B cell (primary cell): Measurements from ENCODE around the gene NT5DC3. TPM values are rescaled to one million over a fixed set of nuclear protein-coding genes. Genes with fewer than 3 reads are reported as not detected.

ENCODE experiments used
- ATAC-seq: fragments of 200-7000 bp; cut with Tn5 transposase; one replicate; pipeline ENCODE4 v1.10.0; 2021; ENCODE audit warnings: low read depth, mild to moderate bottlenecking, moderate number of reproducible peaks, moderate library complexity
- CTCF ChIA-PET: fragments of 350-600 bp; sonication (Branson Sonifier 250); formaldehyde crosslinking; loops from one replicate; lab custom pipeline; 2021; ENCODE audit warnings: antibody characterized with exemption, inconsistent platforms; lab: Charles Lee
- POLR2A ChIA-PET: fragments of 350-600 bp; sonication (Branson Sonifier 250); formaldehyde crosslinking; loops from one replicate; lab custom pipeline; 2021; ENCODE audit warnings: antibody characterized with exemption; lab: Charles Lee
- DNase-seq: peaks from one replicate; pipeline ENCODE4 v3.0.0; 2013
- H2AFZ ChIP-seq: 2 replicates; pipeline ENCODE4 v1.6.1; 2012; ENCODE audit warnings: mild to moderate bottlenecking, low read depth, low read length; ENCODE audit not compliant: insufficient read depth, poor library complexity, severe bottlenecking
- H3K27ac ChIP-seq, 2 donors: 1 replicate in 1 of 2; 2 replicates in 1 of 2; pipeline ENCODE4 v1.5.1; 2012 to 2013; ENCODE audit warnings: low read length in 2 of 2, mild to moderate bottlenecking in 2 of 2, moderate library complexity in 1 of 2
- H3K27me3 ChIP-seq, 4 experiments: fragments of 200-600 bp in 1 of 4; sonication (generic) in 1 of 4; replicated peaks in 1 of 4; 1 replicate in 2 of 4; 2 replicates in 2 of 4; pipeline versions ENCODE4 v1.6.1 to v1.7.0; 2013 to 2016; ENCODE audit warnings: low read length in 3 of 4, mild to moderate bottlenecking in 2 of 4, mixed read lengths in 1 of 4, moderate library complexity in 1 of 4; ENCODE audit not compliant: insufficient read depth in 4 of 4, control insufficient read depth in 3 of 4; ENCODE audit errors: control extremely low read depth in 1 of 4
- H3K36me3 ChIP-seq, 2 experiments: replicated peaks in 1 of 2; 1 replicate in 1 of 2; 2 replicates in 1 of 2; pipeline versions ENCODE4 v1.6.1 to v1.7.1; 2013; ENCODE audit warnings: low read length in 1 of 2; ENCODE audit not compliant: insufficient read depth in 2 of 2, control insufficient read depth in 1 of 2; ENCODE audit errors: control extremely low read depth in 1 of 2, extremely low read depth in 1 of 2
- H3K4me1 ChIP-seq, 2 donors: fragments of 200-600 bp in 1 of 2; sonication (generic) in 1 of 2; 1 replicate in 1 of 2; 2 replicates in 1 of 2; pipeline versions ENCODE4 v1.5.1 to v1.6.1; 2013 to 2017; ENCODE audit warnings: low read length in 2 of 2; ENCODE audit not compliant: control insufficient read depth in 2 of 2, insufficient read depth in 2 of 2
- H3K4me2 ChIP-seq: replicated peaks from 2 replicates; pipeline ENCODE3; 2012; ENCODE audit warnings: mild to moderate bottlenecking, low read depth, low read length; ENCODE audit not compliant: poor library complexity, severe bottlenecking
- H3K4me3 ChIP-seq, 5 experiments: fragments of 200-600 bp in 1 of 5; sonication (generic) in 1 of 5; 1 replicate in 3 of 5; 2 replicates in 2 of 5; pipeline versions ENCODE4 v1.5.1 to v1.7.0; 2011 to 2016; ENCODE audit warnings: low read length in 4 of 5, mild to moderate bottlenecking in 4 of 5, low read depth in 2 of 5, control low read depth in 1 of 5, moderate library complexity in 1 of 5; ENCODE audit not compliant: insufficient read depth in 1 of 5; ENCODE audit errors: control extremely low read depth in 1 of 5, extremely low read depth in 1 of 5
- H3K79me2 ChIP-seq: fragments of 200-600 bp; sonication (generic); one replicate; pipeline ENCODE4 v1.6.0; 2016; ENCODE audit warnings: low read length; ENCODE audit not compliant: control insufficient read depth, insufficient read depth
- H3K9ac ChIP-seq: fragments of 200-600 bp; sonication (generic); 2 replicates; pipeline ENCODE4 v1.6.1; 2017; ENCODE audit warnings: mild to moderate bottlenecking, low read length, moderate library complexity
- H3K9me3 ChIP-seq, 3 donors: one replicate each; pipeline versions ENCODE4 v1.6.1 to v1.7.1; 2013; ENCODE audit warnings: low read length in 2 of 3; ENCODE audit not compliant: control insufficient read depth in 2 of 3, insufficient read depth in 1 of 3; ENCODE audit errors: control extremely low read depth in 1 of 3
- H4K20me1 ChIP-seq: 2 replicates; pipeline ENCODE4 v1.6.0; 2012; ENCODE audit warnings: mild to moderate bottlenecking, low read length; ENCODE audit not compliant: insufficient read depth, control insufficient read depth, poor library complexity, severe bottlenecking
- H3K27ac Mint-ChIP-seq: one replicate; pipeline ENCODE4 v1.8.0; 2021; ENCODE audit warnings: mixed read lengths
- H3K27me3 Mint-ChIP-seq: one replicate; pipeline ENCODE4 v1.8.0; 2021; ENCODE audit warnings: mixed read lengths
- H3K4me1 Mint-ChIP-seq: one replicate; pipeline ENCODE4 v1.8.0; 2021; ENCODE audit warnings: mixed read lengths
- H3K4me3 Mint-ChIP-seq: one replicate; pipeline ENCODE4 v1.8.0; 2021; ENCODE audit warnings: mixed read lengths
- H3K9me3 Mint-ChIP-seq: one replicate; pipeline ENCODE4 v1.8.0; 2022; ENCODE audit warnings: mixed read lengths; ENCODE audit not compliant: insufficient read depth
- EZH2 ChIP-seq: IDR thresholded peaks from 2 replicates; pipeline ENCODE4 v1.6.1; 2012; ENCODE audit warnings: borderline replicate concordance, low read depth, mild to moderate bottlenecking, moderate library complexity, low read length; ENCODE audit not compliant: insufficient read depth, poor library complexity, severe bottlenecking
- WGBS: methylation state at CpG from one replicate; pipeline ENCODE4 v1.1.5; 2013; ENCODE audit warnings: missing lambda C conversion rate; ENCODE audit not compliant: insufficient coverage; 5-methylcytosine and 5-hydroxymethylcytosine counted together
- intact Hi-C: fragments of 100-400 bp; cut with micrococcal nuclease; formaldehyde crosslinking; loops from one replicate; pipeline ENCODE4 v1.10.0; 2022
- polyA plus RNA-seq: library from polyadenylated mRNA; depleted of rRNA; stranded (reverse); fragments of >200 nt; gene quantifications from 2 replicates; pipeline ENCODE4 v1.2.3, GENCODE V29; 2012
- total RNA-seq, 2 donors: library from RNA; stranded (reverse); fragments of 120-200 nt in 1 of 2; gene quantifications; 1 replicate in 1 of 2; 2 replicates in 1 of 2; pipeline versions ENCODE4 v1.2.3 to v1.2.4, GENCODE V29; 2013 to 2022
- TF ChIP-seq, protein P1 (sequence below): fragments of 200-600 bp; IDR thresholded peaks from one replicate; pipeline ENCODE4 v1.8.0; 2022; ENCODE audit warnings: antibody characterized with exemption, mild to moderate bottlenecking

NT5DC3 gene
- total and polyA plus RNA-seq, 2 donors (not counting 1 experiment from before 2014, with no cell fraction given) = 4.4 to 10.6 TPM

DNA sequence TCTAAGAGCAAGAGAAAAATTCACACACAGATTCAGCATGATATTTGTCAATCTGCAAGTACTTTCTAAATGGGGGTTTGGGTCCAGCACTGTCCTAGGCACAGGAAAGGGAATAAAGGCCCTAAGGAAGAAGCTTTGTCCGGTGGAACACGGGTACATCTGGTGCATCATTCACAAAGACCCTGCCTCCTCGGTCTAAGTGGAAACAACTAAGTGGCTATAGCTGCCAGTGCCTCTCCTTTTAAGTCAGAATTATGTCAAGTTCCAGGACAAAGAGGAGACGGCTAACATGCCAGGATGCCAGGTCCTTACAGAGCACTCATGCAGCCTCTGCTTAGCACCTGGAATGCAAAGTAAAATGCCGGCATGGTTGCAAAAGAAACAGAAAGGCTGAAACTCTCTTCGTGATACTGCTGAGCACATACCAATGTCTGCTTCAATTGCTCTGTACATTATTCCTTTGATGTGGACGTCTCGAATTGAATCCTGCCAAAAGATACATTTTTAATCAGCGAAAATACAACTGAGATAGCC is 47.5 kb downstream of the NT5DC3 start:
- peaks cover 0 to 2% (median 0%) of the 10 kb centered on the region in 3 donors for H3K9me3 ChIP-seq
- H3K4me1 Mint-ChIP-seq = no peaks in the 10 kb centered on the region
- TF ChIP-seq, protein P1, sequence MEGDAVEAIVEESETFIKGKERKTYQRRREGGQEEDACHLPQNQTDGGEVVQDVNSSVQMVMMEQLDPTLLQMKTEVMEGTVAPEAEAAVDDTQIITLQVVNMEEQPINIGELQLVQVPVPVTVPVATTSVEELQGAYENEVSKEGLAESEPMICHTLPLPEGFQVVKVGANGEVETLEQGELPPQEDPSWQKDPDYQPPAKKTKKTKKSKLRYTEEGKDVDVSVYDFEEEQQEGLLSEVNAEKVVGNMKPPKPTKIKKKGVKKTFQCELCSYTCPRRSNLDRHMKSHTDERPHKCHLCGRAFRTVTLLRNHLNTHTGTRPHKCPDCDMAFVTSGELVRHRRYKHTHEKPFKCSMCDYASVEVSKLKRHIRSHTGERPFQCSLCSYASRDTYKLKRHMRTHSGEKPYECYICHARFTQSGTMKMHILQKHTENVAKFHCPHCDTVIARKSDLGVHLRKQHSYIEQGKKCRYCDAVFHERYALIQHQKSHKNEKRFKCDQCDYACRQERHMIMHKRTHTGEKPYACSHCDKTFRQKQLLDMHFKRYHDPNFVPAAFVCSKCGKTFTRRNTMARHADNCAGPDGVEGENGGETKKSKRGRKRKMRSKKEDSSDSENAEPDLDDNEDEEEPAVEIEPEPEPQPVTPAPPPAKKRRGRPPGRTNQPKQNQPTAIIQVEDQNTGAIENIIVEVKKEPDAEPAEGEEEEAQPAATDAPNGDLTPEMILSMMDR = no peak
- no peak for TF ChIP-seq EZH2
- no peak overlapping the region for H3K4me3 ChIP-seq
- no peak for ATAC-seq
- intact Hi-C loops = no loop called here
- no peaks in the 10 kb centered on the region for H4K20me1 ChIP-seq
- H3K27me3 Mint-ChIP-seq = no peaks in the 10 kb centered on the region
- no peaks in the 10 kb centered on the region for H3K79me2 ChIP-seq
- H3K9ac ChIP-seq = no peak overlapping the region
- H3K27me3 ChIP-seq = no peaks in the 10 kb centered on the region
- CTCF ChIA-PET = no interaction called here
- H3K4me3 Mint-ChIP-seq = no peak overlapping the region
- 94% methylated on average over 9 of the region's 9 CpGs for WGBS
- no peak overlapping the region for H3K27ac Mint-ChIP-seq
- H3K27ac ChIP-seq = no peak overlapping the region
- H3K4me1 ChIP-seq = no peaks in the 10 kb centered on the region
- POLR2A ChIA-PET = no interaction called here
- peaks cover 0 to 44% of the 10 kb centered on the region in 2 experiments for H3K36me3 ChIP-seq
- H3K9me3 Mint-ChIP-seq = no peaks in the 10 kb centered on the region
- no peak for DNase-seq
- H3K4me2 ChIP-seq = no peak overlapping the region
- H2AFZ ChIP-seq = no peak overlapping the region

DNA sequence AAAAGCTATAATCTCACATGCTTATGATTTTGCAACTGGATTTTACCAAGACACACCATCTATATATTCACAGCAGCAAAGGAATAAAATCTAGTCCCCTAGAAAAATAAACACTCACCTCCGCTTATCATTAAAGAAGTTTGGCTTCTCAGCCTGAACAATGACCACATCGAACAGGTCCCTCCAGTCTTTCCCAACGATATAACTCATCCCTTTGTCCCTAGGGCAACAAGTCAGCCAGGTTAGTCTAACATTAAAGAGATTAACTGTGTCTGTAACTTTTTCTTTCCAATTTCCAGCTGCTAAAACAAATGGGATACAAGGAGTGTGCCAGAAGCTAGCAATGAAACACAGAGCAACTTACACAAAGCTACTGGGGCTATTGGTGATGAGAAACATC is 48.0 kb downstream of the NT5DC3 start:
- no peak overlapping the region for H3K4me2 ChIP-seq
- no peak for TF ChIP-seq EZH2
- TF ChIP-seq, protein P1 = no peak
- peaks cover 0 to 40% of the 10 kb centered on the region in 2 experiments for H3K36me3 ChIP-seq
- no peaks in the 10 kb centered on the region for H3K4me1 ChIP-seq
- H3K27me3 ChIP-seq = no peaks in the 10 kb centered on the region
- ATAC-seq = no peak
- no peaks in the 10 kb centered on the region for H4K20me1 ChIP-seq
- no peaks in the 10 kb centered on the region for H3K79me2 ChIP-seq
- 100% methylated on average over 1 of the region's 3 CpGs for WGBS
- no peak overlapping the region for H3K4me3 Mint-ChIP-seq
- ChIA-PET CTCF (no interaction called here), POLR2A (no interaction called here)
- H3K27ac ChIP-seq = no peak overlapping the region
- no peaks in the 10 kb centered on the region for H3K9me3 Mint-ChIP-seq
- no peak overlapping the region for H3K4me3 ChIP-seq
- peaks cover 0 to 2% (median 0%) of the 10 kb centered on the region in 3 donors for H3K9me3 ChIP-seq
- intact Hi-C loops = no loop called here
- H2AFZ ChIP-seq = no peak overlapping the region
- no peak overlapping the region for H3K27ac Mint-ChIP-seq
- H3K4me1 Mint-ChIP-seq = no peaks in the 10 kb centered on the region
- H3K9ac ChIP-seq = no peak overlapping the region
- DNase-seq = no peak
- H3K27me3 Mint-ChIP-seq = no peaks in the 10 kb centered on the region
